HG03196 (cell line): ENCODE results near the gene COL15A1.
"Not testable (repeated sequence)": the region's sequence is repeated elsewhere in the genome, so short reads cannot be mapped to it uniquely, and the experiment has no call there.

ENCODE experiments used
- ATAC-seq: cut with Tn5 transposase; IDR thresholded peaks from one replicate; pipeline ENCODE4 v1.9.1; 2021; ENCODE audit not compliant: unreplicated experiment

The COL15A1 gene

GRCh38 chr9:99075246-99075912, 131.7 kb downstream of the COL15A1 start:
- ATAC-seq, result no peak

DNA sequence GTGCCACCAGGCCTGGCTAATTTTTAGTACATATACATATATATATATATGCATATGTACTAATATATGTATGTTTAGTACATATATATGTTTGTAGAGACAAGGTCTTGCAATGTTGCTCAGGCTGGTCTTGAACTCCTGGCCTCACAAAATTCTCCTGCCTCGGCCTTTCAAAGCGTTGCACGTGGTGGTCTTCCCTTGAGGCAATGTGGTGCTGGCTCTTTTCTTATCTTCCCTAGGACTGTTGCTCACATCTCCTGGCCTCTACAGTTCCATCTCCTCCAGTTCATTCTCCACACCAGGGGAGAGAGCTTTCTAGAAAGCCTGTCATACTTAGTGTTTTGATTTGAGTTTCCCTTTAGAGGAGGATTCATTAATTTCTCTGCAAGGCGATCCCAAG, 132.3 kb downstream of the COL15A1 start:
- ATAC-seq, result no peak

DNA sequence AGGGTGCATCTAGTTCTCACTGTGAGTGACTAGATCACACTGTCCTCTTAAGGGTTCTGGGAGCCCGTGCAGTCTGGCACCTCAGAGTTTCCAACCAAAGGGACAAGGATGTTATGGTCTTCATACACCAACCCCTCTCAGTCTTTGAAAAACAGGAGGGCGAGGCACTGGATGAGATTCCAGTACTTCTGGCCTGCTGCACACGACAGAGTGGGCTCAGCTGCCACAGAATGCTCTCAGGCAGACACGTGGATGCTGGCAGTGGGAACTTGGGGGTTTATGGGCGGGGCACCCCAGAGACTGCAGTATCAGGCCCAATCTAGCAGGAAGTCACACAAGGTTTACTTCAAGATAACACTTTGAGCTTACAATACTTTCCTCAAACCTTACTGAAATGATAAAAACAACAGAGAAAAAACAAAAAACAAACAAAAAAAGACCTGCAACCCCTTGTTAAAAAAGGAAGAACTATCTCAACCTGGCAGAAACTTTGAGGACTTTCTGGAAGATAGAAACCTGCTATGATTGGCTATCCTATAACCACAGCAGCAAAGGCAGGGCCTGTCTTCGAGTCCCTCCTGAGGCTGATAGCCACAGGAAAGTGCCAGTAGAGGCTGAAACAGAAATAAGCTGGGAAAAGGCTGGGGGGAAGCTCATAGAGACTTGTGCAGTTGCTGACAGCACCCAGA, 132.9 kb downstream of the COL15A1 start:
- no peak for ATAC-seq

DNA sequence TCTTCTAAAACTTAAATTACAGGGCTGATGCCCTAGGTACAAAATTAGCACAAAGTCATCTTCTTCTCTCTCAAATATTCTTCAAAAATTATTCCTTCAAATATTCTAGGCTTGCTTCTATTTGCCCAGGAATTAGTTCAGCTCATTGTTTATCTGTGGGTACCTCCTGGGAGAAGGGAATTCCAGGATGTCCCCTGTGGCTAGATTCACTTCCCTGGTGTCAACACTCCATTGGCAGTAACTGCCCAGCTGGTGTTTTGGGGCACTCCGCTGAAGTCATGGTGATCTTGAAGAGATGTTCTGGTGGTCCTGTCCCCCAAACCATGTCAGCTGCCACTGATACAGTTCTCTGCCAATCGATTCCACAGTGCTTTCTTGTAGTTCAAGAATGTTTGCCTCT, 135.0 kb downstream of the COL15A1 start:
- no peak for ATAC-seq

- ATAC-seq, result no peak
Observed at GRCh38 chr9:99079542-99079941, 135.8 kb downstream of the COL15A1 start.

- no peak for ATAC-seq
Observed at GRCh38 chr9:99083051-99083450, 139.3 kb downstream of the COL15A1 start.

DNA sequence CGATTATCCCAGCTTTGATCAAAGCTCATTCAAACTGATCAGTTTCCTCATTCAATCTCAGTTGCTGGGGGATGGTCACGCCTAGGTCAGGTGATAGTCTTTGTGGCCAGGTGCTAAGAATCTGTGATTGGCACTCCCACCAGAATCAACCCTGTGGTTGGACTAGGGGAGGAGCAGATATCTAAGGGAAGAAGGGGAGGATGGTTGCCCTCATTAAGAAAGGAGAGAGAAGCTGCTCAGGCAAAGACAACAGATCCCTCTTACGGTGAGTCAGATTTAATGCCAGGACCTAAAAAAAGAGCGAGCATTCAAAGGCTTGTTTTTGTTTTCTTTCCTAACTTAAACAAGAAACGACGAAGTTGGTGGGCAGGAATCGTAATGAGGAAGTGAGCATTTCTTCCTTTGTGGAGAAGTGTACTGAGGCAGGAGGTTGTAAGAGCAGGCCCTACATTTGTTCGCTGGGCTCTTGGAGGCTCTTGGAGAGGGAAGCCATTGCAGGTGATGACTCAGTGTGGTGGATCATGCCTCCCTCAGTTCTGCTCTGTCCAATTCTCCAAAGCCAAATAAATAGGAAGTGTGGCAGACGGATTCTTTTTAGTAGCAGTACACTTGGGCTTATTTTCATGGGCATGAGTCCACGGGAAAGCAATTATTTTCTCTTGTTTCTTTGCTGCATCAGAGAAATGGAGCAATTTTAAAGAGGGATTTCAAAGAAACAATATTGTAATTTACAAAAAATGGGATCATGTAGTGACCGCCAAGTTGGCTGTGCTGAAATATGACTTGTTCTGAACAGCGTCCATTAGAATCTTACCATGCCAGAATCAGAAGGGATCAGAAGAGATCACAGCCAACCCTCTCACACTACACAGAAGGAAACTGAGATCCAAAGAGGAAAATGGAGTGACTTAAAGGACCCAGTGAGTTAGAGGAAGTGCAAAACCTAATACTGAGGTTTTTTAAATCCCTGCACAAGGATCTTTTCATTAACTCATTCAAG, 142.5 kb downstream of the COL15A1 start:
- no peak for ATAC-seq

DNA sequence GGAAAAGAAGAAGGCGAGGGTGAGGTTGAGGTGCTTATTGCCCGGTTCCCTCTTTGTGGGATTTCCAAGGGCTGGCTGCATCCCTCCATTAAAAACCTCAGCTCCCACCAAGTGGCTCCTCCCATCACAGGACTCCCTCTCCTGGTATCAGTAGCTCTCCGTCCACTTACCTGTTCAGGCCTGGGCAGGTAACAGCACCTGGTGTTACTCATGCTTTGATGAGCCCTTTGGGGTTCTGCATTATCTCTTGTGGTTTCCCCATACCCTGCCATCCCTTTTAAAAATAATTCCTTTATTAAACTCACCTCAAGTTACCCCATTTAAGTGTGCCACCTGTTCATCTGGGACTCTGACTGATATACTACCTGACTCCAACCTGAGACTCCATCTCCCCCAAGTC, 143.8 kb downstream of the COL15A1 start:
- no peak for ATAC-seq

- ATAC-seq, result no peak
Observed at GRCh38 chr9:99090336-99091130, 146.8 kb downstream of the COL15A1 start.

GRCh38 chr9:99092643-99093491, 149.2 kb downstream of the COL15A1 start:
- ATAC-seq, result no peak

DNA sequence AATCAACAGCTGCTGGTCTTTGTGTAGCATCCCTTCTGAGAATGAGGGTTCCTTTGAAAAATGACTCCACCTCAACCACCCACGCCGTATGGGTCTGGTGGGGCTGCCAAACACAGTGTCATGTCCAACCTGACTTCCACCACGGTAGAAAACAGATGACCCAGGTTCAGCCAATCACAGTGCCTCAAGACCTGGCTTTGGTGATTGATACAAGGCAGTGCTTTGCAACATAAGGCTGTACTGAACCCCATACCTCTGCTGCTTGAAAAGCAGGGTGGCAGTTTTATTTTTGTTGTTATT, 149.7 kb downstream of the COL15A1 start:
- no peak for ATAC-seq

- no peak for ATAC-seq
Observed at GRCh38 chr9:99095565-99095964, 151.9 kb downstream of the COL15A1 start.

GRCh38 chr9:99096409-99096808, 152.7 kb downstream of the COL15A1 start:
- ATAC-seq, result no peak

- not testable (repeated sequence) for ATAC-seq
Observed at GRCh38 chr9:99099806-99100585, 156.3 kb downstream of the COL15A1 start.

- no peak for ATAC-seq
Observed at GRCh38 chr9:99101271-99101670, 157.6 kb downstream of the COL15A1 start.

- ATAC-seq, result no peak
Observed at GRCh38 chr9:99101812-99102211, 158.1 kb downstream of the COL15A1 start.

- no peak for ATAC-seq
Observed at GRCh38 chr9:99103054-99103895, 159.6 kb downstream of the COL15A1 start.

DNA sequence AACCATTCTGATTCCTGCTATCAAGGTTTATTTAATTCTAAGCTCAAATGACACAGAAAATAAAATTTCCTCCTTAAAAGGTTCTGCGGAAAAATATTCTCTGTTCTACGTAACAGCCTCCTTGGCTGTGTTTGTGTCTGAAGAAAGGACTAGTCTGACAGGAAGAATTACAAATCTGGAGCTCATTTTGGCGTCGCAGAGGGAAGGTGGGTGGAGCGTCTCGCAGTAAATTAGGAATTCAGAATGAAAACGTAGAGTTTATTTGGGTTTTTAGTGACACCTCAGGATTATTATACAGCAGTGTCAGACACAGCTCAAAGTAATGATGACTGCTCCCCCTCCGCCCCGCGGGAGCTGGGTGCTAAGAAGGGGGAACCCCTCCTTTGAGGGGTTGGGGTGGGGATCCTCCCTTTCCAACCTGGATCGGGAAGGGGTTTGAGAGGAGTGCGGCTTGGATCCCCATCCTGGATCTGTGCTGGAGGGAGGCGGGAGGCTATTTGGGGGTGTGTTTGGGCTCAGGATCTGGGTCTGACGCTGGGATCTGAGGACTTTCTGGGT, 160.3 kb downstream of the COL15A1 start:
- no peak for ATAC-seq
